GM12891 (cell line): ENCODE measurements around the gene CFAP74.

ENCODE experiments used
- DNase-seq: peaks from one replicate; pipeline ENCODE4 v3.0.0; 2011; ENCODE audit warnings: low spot score; ENCODE audit not compliant: insufficient read length
- FAIRE-seq: peaks from 2 replicates; lab custom pipeline; 2011; peaks lifted over from hg19 to GRCh38; lab: Jason Lieb, UNC
- PAX5 ChIP-seq: IDR thresholded peaks from 2 replicates; pipeline ENCODE4 v1.6.1; 2011; ENCODE audit warnings: low read length, moderate library complexity, mild to moderate bottlenecking; ENCODE audit not compliant: insufficient read depth, severe bottlenecking
- POLR2A ChIP-seq: IDR thresholded peaks from 2 replicates; pipeline ENCODE4 v1.6.1; 2011; ENCODE audit warnings: low read depth, low read length, control low read depth
- POLR2AphosphoS5 ChIP-seq: IDR thresholded peaks from 2 replicates; pipeline ENCODE4 v1.6.1; 2011; ENCODE audit warnings: low read depth, low read length, control low read depth
- POU2F2 ChIP-seq: IDR thresholded peaks from 2 replicates; pipeline ENCODE4 v1.6.1; 2011; ENCODE audit warnings: low read depth, mild to moderate bottlenecking, control low read depth, low read length, moderate library complexity
- SPI1 ChIP-seq: IDR thresholded peaks from 2 replicates; pipeline ENCODE4 v1.6.1; 2011; ENCODE audit warnings: low read depth, low read length, control low read depth
- TAF1 ChIP-seq: IDR thresholded peaks from 2 replicates; pipeline ENCODE4 v1.6.1; 2011; ENCODE audit warnings: low read depth, low read length, control low read depth

The CFAP74 gene

DNA sequence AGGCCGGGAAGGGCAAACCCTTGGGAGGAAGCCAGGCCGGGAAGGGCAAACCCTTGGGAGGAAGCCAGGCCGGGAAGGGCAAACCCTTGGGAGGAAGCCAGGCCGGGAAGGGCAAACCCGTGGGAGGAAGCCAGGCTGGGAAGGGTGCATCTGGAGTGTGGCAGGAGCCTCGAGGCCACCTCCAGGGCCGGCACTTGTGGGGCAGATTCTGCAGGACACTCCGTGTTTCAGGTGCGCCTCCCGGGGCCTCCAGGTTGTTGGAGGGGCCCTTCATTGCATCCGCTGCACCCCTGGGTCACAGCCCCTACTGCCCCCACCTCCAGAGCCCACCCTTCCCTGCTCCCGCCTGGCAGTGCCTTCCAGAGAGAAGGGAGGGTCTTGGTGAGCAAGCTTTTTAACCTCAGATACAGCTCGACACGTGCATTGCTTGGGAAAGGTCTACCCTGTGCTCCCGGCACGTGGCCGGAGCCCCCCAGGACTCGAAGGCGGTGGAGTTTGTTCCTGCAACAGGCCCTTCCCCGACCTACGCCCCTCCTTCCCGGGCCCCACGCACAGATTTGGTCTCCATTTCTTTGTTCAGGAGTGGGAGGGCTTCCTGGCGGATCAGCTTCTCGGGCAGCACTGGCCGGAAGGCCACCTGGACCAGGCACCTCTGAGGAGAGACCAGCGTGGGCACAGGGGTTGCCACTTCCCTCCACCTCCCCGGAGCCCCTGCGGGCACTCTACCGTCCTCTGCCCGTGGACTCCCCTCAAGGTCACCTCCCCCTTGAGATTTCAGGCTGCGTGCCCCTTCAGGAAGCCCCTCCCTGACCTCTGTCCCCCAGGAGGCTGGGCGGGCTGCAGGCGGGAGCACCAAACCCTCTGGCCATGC lies 75.1 kb downstream of the CFAP74 start:
- FAIRE-seq (no peak), DNase-seq (no peak)
- TF ChIP-seq POLR2A (no peak), TAF1 (no peak), SPI1 (no peak)

DNA sequence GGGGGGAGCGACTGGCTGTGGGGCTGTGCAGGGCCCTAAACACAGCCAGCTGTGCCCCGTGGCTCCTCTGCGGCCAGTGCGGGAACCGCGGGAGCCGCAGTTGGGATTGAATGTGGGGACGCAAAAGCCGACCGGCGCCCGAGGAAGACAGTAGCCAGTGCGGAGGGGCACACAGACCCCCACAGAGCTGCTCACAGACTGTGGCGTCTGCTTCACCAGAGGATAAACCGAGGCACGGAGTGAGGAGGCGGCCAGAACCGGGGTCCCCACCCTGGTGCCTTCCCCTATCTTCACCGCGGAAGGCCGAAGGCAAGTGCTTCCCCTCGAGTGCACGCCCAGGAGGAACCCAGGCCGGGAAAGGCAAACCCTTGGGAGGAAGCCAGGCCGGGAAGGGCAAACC lies 75.8 kb downstream of the CFAP74 start:
- TF ChIP-seq PAX5, result no peak
- TF ChIP-seq TAF1, result no peak
- no peak for TF ChIP-seq POLR2A
- no peak for TF ChIP-seq POU2F2
- no peak for TF ChIP-seq SPI1
- TF ChIP-seq POLR2AphosphoS5, result no peak
- no peak for FAIRE-seq
- no peak for DNase-seq

DNA sequence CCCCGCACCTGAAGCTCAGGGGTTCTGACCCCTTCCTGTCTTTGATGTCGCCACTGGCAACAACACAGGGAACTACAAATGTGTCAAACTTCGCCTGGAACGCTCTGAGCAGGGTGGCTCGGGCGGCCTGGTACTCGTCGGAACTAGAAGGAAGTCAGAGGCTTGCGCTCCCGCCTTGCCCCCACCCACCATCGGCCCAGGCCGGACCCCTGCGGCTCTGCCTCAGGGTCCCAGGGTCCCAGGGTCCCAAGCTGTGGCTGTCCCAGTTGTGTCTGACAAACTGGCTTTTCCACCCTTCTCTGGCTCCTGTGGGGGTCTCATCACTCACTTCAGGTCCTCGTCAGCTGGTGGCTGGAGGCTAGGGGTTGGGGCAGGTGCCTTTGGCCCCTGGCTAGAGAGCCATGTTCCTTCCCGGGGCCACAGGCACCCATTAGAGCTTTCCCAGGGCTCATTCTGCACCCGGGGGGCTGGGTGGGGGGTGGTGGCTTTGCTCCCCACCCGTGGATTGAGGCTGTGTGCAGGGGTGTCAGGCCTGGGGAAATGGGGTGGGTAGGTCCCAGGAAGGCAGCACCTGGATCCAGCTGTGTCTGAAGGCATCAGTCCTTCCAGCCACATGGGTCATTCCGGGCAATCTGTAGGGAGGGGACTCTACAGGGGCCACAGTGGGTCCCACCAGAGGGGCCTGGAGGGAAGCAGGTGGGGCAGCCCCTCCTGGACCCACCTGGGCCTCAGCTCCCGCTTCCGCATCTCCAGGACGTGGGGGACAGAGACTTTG lies 76.5 kb downstream of the CFAP74 start:
- FAIRE-seq (no peak), DNase-seq (no peak)
- TF ChIP-seq POLR2A, result no peak
- TF ChIP-seq PAX5, result no peak
- TF ChIP-seq TAF1, result no peak
- no peak for TF ChIP-seq SPI1
- TF ChIP-seq POLR2AphosphoS5, result no peak
- no peak for TF ChIP-seq POU2F2

DNA sequence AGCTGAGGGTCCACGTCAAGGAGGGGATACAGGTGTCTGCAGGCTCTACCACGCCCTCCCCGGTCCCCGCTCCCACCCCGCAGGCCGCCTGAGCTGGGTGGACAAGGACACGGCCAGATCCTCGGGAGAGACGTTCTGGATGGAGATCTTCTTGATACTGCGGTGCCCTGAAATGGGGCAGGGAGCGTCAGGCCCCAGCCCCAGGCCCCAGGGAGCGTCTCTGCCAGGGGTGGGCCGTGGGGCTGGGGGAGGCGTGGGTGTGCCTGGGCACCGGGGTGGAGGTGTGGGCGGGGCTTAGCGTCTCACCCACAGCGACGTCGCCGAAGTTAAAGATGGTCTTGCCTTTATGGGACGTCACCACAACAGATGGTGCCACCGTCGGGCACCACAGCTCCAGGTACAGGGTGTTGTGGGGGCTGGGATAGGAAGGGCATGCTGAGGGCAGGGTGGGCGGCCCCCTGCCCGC lies 77.2 kb downstream of the CFAP74 start:
- DNase-seq (no peak), FAIRE-seq (no peak)
- TF ChIP-seq POU2F2 (no peak), POLR2A (no peak), PAX5 (no peak), POLR2AphosphoS5 (no peak), TAF1 (no peak), SPI1 (no peak)

DNA sequence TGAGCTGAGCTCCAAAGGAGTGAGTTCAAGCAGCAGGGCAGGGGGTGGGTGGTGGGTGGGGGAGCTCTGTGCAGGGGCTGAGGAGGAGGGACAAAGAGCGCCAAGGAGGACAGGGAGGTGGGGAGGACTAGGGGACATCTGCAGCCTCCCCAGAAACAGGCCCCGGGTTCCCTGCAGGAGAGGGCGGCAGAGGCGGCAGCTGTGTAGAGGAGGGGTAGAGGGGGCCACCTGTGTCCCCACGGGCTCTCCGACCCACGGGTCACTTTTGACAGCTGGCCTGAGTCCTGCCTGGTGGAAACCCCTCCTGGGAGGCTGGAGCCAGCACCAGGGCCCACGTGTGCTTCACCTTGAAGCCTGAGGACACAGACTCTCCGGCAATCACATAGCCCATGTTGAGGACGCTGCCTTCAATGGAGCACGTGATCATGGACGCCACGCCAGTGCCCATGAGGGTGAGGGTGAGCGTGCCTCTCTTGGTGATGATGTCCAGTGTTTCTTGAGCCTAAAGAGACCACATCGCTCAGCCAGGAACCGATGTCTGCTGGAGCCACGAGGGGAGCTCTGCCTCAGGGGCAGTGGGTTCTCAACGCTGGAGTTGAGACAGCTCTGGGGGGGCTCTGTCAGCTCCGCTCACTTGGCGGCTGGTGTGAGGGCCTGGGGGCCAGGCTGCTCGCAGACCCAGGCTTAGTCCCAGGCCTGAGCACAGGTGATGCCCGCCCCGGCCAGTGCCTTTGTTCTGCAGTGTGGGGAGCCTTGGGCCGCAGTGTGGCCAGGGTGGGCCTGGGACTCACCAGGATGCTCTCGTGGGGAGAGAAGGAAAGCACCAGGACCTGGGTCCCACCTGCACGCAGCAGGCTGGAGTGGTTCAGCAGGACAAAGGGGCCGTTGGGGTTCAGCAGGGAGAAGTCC lies 77.9 kb downstream of the CFAP74 start:
- TF ChIP-seq POLR2AphosphoS5, result no peak
- TF ChIP-seq SPI1, result no peak
- TF ChIP-seq TAF1, result no peak
- TF ChIP-seq POU2F2, result no peak
- TF ChIP-seq PAX5, result no peak
- TF ChIP-seq POLR2A, result no peak
- FAIRE-seq, result no peak
- DNase-seq, result no peak

DNA sequence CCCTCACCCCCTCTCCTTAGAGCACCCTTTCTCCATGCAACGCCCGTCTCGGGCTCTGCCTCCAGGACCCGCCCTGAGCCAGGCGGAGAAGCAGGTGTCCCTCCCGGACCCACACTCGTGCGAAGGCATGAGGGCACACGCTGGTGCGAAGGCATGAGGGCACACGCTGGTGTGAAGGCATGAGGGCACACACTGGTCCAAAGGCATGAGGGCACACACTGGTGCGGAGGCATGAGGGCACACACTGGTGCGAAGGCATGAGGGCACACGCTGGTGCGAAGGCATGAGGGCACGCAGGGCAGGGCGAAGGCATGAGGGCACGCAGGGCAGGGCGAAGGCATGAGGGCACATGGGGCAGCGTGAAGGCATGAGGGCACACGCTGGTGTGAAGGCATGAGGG lies 78.7 kb downstream of the CFAP74 start:
- no peak for FAIRE-seq
- DNase-seq, result no peak
- TF ChIP-seq POLR2A (no peak), POLR2AphosphoS5 (no peak), PAX5 (no peak), SPI1 (no peak), POU2F2 (no peak), TAF1 (no peak)

DNA sequence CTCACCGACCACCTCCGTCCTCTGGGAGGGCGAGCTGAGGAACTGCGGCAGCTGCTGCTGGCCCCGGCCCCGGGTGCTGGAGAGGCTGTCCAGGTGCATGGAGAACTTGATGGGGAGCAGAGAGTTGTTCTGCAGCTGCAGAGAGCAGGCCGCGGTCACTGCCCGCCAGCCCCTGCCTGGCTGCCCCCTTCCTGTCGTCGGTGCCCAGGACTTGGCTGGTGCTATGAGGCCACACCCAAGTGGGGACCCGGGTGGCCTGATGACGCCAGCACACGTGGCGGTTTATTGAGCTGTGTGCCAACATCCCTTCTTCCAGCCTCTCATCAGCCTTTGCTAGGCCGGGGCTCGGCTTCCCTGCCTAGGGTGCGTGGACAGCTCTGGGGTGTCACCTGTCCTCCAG lies 79.2 kb downstream of the CFAP74 start:
- TF ChIP-seq POLR2AphosphoS5 (no peak), SPI1 (no peak)
- no peak for FAIRE-seq
- no peak for DNase-seq

DNA sequence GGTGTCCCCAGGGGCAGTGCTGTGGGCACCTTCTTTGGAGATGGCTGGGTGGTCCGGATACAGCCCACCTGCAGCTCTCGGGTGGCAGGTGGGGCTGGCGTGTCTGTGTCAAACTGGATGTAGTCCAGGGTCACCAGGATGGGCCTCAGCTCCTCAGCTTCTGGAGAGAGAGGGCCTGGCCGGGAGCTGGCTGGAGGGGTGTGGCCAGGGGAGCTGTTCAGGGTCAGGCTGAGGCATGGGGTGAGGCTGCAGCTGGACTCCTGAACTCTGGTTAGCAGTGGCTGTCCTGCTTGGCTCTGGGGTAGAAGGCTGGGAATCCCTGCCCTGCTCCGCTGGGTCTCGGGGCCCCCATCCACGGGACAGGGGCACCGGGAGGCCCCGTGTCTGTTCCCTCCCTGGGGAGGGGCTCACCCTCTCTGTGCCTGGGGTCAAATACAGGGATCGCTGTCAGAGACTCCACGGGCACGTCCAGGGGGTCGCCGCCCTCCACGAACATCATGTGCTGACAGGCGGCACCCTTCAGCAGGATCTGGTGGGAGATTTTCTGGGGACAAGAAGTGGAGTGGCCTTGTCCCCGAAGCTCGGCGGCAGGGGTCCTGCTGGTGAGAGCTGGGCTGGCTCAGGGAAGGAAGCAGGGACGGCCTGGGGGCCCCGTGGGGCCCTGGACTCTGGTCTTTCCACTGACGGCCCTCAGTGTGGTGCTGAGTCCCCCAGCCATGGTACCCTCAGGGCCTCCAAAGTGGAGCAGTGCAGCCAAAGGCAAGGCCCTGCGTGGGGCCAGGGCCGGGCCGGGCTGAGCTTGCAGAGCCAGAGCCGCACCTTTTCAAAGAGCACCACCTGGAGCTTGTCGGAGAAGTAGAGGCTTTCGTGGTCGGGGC lies 80.4 kb downstream of the CFAP74 start:
- DNase-seq (no peak), FAIRE-seq (no peak)
- TF ChIP-seq POLR2A (no peak), PAX5 (no peak), TAF1 (no peak), SPI1 (no peak), POLR2AphosphoS5 (no peak), POU2F2 (no peak)
